Epithelial cell of prostate (primary cell): Measurements from ENCODE around the gene ICE2.
A peak's percentile ranks its signal among the peaks of the same experiment; 100 is the strongest.

Experiments
- DNase-seq: peaks from one replicate; pipeline ENCODE4 v3.0.0-alpha.2; 2011; ENCODE audit warnings: low read depth, low spot score
- H3K27ac ChIP-seq: fragments of 450-650 bp; 2 replicates; pipeline ENCODE4 v1.5.1; 2017; ENCODE audit warnings: mild to moderate bottlenecking

Gene ICE2

DNA sequence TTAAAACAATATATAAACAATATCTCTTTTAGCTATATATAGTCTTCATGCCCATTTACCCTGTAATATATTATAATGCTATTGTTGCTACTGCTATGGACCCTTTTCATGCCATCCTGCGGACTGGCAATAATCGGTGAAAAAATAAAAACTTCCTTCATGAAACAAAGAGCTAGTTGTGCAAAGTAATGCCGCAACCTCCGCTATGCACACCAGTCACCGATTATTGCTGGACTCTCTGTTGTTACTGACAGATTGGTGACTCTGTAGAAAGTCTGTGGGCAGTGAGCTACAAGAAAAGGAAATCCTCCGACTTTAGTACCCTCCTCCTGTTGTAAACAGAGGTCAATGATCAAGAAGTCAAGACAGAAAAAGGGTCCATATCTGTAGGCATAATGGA lies 17.9 kb upstream of the ICE2 start:
- DNase-seq = no peak
- H3K27ac ChIP-seq = no peak overlapping the region

GRCh38 chr15:60494108-60494507 lies 15.2 kb upstream of the ICE2 start:
- DNase-seq = no peak
- H3K27ac ChIP-seq = no peak overlapping the region

- H3K27ac ChIP-seq = no peak overlapping the region
- no peak for DNase-seq
These were observed 14.2 kb upstream of the ICE2 start for GRCh38 chr15:60493166-60493565.

DNA sequence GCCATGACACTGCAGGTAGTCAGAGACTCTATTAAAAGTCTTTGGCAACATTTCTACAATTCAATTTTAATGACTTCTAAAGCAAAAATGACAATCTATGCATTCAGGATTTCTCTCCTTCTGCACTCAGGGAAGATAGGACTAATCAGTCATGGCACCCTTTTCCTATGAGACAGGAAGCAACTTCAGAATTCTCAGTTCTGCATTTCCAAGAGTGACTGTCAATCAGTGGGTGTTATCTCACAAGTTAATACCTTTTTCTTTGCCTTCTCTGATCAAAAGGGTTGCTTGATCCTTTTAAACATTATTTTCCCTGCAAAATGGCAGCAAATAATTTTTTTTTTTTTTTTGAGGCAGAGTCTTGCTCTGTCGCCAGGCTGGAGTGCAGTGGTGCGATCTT lies 7.8 kb upstream of the ICE2 start:
- no peak for DNase-seq
- no peak overlapping the region for H3K27ac ChIP-seq

DNA sequence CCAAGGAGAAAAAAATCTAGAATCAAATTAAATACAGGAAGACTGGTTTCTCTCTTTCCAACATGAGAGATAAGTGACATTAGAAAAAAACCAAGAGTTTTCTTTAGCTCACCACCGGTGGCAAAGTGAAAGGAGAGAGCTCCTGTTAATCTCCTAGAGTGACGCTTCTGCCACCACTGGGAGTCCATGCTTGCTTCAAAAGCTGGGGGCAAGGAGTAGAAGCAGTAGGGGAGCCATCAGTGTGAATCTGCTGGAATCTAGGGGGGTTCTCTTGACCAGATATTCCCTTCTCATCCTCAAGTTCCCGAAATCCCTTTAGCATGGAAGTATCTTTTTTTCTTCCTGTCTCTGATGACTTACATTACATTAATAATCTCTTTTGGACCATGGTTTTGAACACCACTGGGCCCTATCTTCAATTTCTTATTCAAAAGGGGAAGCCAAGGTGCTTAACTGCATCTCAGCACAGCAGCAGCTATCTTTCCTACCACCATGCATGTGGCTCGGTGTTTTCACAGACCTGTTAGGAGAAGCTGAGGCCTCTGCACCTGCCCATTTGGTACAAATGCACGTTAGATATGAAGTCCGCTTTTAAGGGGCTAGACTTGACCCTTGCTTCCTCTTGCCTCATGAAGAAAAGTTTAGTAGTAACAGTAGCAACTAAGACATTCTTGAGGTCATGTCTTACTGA lies 6.6 kb upstream of the ICE2 start:
- H3K27ac ChIP-seq = no peak overlapping the region
- DNase-seq = no peak

GRCh38 chr15:60483042-60483441 lies 4.1 kb upstream of the ICE2 start:
- DNase-seq = no peak

GRCh38 chr15:60480888-60481287 lies 1.9 kb upstream of the ICE2 start:
- DNase-seq = no peak

More at GRCh38 chr15:60483042-60483441, 4.1 kb upstream of the ICE2 start:
- H3K27ac ChIP-seq = no peak overlapping the region

DNA sequence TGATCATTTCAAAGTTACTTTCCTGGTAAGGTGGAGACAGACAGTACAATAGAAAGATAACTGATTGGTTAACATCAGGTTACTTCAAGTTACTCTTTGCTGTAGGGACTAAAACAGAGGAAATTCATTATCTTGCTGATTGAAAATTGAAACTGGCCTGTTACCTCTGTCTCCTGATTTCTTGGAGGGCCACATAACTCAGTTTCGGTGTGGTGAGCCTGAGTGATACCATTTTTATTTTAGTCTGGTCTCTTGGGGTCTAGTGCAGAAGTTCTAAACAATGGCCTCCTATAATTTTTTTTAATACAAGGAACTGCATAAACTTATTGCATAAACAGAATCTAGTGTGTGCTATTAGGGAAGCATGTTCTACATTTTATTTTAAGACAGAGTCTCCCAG lies 1.2 kb upstream of the ICE2 start:
- no peak for DNase-seq
- no peak overlapping the region for H3K27ac ChIP-seq

More at GRCh38 chr15:60480888-60481287, 1.9 kb upstream of the ICE2 start:
- no peak overlapping the region for H3K27ac ChIP-seq

- peak overlapping the region; percentile 78 for H3K27ac ChIP-seq
- no peak for DNase-seq
These were observed 594 bp upstream of the ICE2 start for GRCh38 chr15:60479361-60480110.

DNA sequence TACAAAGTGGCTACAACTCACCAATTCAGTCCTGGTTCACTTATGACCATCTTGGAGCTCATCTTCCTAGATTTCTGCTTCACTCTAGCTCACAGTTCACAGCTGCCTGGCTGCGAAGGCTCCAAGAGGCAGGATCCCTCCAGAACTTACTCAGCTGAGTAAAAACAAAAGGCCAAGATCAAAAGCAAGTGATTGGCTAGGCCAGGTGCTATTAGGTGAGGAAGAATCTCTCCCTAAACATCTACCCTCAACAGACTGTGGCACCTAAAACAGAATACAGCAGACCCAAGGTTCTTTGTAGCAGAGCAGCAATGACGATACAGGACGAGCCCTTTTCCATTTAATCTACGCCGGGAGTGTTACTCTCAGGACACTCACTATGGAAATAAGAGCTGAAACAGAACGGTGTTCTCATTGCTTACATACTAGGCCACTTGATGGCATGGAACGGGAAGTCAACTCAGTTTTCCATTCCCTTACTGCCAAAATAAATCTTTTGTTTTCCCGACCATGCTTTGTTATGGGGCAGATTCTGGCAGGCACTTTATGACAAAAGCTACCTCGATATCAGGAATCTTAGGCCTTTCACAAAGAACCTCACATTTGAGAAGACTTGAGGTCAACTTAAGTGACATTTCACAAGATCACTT lies 901 bp downstream of the ICE2 start:
- no peak for DNase-seq
- peak overlapping the region; percentile 78 for H3K27ac ChIP-seq

GRCh38 chr15:60477164-60477563 lies 1.8 kb downstream of the ICE2 start:
- no peak overlapping the region for H3K27ac ChIP-seq

DNA sequence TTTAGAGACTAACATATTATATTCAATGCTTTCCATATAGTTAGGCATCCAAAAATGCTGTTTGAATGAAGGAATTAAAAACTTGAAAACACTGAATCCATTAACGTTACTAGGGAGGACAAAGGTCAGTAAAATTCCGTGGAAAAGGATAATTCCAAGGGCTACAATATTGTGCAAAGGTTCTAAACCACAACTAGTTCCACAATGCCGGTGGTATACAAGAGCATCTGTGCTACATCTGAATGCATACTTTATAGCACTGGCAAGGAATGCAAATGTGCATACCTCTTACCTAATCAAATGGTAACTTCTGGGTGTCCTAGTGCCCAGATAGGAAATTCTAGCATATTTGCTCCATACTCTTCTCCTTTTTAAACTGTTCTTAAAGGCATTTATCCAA lies 2.2 kb downstream of the ICE2 start:
- H3K27ac ChIP-seq = no peak overlapping the region
- no peak for DNase-seq

More at GRCh38 chr15:60477164-60477563, 1.8 kb downstream of the ICE2 start:
- DNase-seq = no peak

GRCh38 chr15:60473135-60473534 lies 5.8 kb downstream of the ICE2 start:
- no peak overlapping the region for H3K27ac ChIP-seq
- DNase-seq = no peak

GRCh38 chr15:60471314-60471713 lies 7.6 kb downstream of the ICE2 start:
- H3K27ac ChIP-seq = no peak overlapping the region
- DNase-seq = no peak

GRCh38 chr15:60469893-60470641 lies 8.9 kb downstream of the ICE2 start:
- DNase-seq = no peak
- H3K27ac ChIP-seq = no peak overlapping the region

- DNase-seq = no peak
- no peak overlapping the region for H3K27ac ChIP-seq
These were observed 13.9 kb downstream of the ICE2 start for GRCh38 chr15:60464836-60465630.

DNA sequence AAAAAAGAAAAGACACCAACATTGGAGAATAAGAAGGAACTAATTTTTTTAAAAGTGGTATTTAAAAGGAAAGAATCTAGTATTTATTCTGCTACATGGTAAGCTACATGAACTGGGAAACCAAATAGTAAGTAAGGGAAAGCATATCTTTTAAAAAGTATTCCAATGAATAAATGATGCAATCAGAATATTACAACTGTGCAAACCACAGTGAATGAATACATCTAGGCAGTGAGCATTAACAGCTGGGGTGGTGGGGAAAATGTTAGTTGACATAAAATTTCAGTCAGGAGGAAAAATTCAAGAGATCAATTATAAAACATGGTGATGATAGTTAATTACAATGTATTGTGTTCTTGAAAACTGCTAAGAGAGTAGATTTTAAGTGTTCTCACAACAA lies 16.9 kb downstream of the ICE2 start:
- H3K27ac ChIP-seq = no peak overlapping the region
- DNase-seq = no peak

GRCh38 chr15:60460931-60461330 lies 18.0 kb downstream of the ICE2 start:
- no peak for DNase-seq
- no peak overlapping the region for H3K27ac ChIP-seq

GRCh38 chr15:60458721-60459120 lies 20.2 kb downstream of the ICE2 start:
- no peak for DNase-seq
- no peak overlapping the region for H3K27ac ChIP-seq

DNA sequence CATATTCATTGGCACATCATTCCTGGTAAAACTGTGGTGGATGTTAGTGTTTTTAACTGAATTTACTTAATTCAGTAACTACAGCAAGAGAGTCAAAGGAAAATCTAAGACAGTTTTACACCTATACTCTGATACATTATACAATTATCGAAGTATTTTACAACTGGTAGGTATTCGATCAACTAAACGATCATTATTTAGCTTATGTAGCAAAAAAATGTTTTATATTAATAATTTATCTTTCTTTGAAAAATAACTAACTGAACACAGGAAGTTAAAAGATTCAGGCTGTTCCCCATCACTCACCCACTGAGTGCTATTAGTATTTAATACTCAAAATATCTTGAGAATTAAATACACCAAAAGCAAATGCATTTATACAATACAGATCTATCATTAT lies 21.0 kb downstream of the ICE2 start:
- H3K27ac ChIP-seq = no peak overlapping the region
- DNase-seq = no peak
